Endothelial cell of hepatic sinusoid (primary cell): ENCODE results near the gene RERE.

Experiments used
- in situ Hi-C: cut with HindIII; loops from 2 replicates; pipeline ENCODE4 v1.10.0; 2017; ENCODE audit warnings: low sequenced_read_pairs

Gene RERE

DNA sequence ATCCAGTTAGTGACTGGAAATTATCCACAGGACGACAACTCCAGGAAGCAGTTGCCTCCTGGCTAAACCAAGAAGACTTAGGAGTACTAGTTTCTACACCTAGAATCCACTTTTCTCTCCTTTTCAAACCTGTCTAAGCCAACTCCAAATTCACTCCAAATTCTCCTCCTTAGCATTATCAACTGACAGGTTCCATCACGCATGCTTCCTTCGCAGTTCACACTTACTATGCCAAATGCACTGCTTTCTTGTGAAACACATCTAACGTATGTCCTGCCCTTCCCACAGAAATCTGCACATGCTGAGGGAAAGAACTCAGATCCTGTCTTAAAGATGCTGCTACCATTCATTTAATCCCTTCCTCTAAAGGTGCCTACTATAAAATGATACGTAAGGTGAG lies 225.9 kb downstream of the RERE start:
- in situ Hi-C loops, result no loop called here

DNA sequence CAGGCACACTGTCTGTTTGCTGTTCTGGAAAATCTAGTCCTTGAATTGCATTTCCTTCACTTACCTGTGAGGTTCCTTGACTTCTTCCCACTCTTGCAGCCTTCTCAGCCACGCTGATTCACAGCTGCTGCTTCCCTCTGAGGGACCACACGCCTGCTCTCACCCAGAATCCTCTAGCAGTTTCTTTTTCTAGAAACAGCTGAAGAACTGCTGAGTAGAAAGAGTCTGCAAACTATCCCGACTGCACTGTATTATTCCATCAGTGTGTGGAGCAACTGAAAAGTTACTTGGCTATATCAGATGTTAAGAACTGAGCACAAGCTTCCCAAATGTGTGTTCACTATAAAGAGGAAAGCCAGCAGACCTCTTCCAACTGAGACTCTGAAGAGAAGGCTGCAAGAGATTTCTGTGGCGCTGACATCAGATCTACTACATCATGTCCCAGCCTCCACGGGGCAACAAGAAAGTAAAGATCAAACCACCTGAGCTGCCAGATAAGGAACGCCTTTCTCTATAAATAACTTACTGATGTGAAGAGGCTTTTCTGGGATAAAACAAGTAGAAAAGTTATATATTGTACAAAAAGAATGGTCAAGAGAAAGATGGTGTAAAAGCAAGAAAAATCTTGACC lies 226.6 kb downstream of the RERE start:
- in situ Hi-C loops, result no loop called here

GRCh38 chr1:8589571-8589970 lies 227.9 kb downstream of the RERE start:
- in situ Hi-C loops, result no loop called here

GRCh38 chr1:8587784-8588183 lies 229.7 kb downstream of the RERE start:
- in situ Hi-C loops, result no loop called here

DNA sequence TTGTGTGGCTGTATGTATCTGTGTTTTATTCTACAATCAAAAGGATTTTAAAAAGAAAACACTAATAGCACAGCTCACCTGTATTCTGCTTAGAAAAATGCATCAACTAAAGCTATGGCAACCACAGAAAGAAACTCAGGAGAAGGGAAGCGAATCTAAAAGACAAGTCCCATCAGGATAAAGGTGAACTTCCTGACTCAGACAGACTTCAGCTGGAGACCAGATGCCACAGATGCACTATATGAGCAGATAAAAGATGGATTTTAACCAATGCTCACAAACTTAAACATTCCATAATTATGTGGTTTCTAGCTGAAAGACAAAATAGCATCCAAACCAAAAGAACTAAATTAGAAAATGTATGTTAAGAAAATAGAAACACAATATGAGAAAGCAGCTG lies 231.0 kb downstream of the RERE start:
- in situ Hi-C loops, result no loop called here

- in situ Hi-C loops, result no loop called here
Measured at GRCh38 chr1:8584316-8584715, 233.1 kb downstream of the RERE start.

DNA sequence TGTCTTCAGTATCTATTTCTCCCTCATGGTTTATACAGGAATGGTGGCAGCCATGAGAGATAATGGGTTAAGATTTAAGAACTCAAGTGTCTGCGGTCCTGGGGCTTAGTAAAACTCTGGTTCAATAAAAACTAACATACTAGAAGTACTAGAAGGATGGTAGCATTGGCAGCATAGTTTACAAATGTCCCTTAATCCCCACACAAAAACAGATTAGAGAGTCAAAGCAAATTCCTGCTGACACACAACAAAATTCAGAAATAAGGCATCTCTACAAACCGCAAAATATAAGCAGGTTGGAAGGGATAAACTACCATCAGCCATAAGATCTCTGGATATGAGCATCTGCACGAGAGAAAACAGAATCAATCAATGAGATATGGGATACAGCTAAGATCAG lies 234.4 kb downstream of the RERE start:
- in situ Hi-C loops, result no loop called here

- in situ Hi-C loops, result no loop called here
Measured at GRCh38 chr1:8580566-8580965, 236.9 kb downstream of the RERE start.

- in situ Hi-C loops, result no loop called here
Measured at GRCh38 chr1:8578936-8579335, 238.5 kb downstream of the RERE start.

DNA sequence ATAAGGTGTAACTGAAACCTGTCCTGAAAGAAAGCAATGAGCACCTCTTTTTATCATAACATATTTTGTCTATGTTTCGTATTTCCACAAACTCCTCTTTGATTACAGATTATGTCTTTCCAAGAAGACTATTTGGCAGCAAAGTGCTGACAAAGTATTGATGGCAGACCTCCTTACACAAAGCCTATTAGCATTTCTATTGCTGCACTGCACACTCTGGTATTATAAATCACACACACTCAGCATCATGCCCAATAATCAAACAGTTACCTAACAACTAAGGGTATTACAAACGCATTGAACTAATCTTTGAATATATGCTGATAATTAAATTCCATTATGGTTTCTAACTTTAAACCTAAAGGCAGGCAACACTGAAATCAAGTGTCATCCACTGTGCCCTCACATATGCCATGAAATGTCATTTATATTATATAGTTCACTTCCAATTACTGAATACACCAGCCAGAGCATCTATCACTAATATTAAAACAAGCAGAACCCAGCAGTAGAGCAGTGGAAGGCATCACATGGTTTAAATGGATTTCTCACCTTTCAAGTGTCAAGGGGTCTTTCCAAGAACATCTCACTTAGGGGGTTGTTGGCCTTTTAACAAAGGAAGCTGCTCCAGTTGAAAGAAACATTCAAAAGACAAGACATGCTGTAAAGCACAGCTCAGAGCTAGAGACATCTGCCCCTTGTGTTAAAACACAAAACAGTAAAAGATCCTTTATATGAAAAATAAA lies 239.1 kb downstream of the RERE start:
- in situ Hi-C loops, result no loop called here

DNA sequence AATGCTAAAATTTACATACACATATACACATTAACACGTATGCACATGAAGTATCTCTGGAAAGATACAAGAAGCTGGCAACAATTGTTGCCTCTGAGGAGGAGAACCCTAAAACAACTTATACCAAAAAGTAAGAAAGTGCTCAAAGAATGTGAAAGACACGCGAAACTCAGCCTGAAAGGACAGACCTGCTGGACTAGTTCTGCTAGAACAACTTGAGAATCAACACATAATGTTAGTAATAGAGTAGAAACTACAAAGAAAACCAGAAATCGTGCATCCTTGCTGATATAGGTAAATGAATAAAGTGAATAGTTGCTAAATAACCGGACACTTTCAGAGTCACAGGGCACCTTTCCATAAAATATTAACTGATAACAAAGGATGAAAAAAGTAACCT lies 242.5 kb downstream of the RERE start:
- in situ Hi-C loops, result loop anchor here (25.0 kb wide), 1 partner anchor 262 kb away; no protein-coding TSS in a partner anchor

GRCh38 chr1:8572106-8572505 lies 245.3 kb downstream of the RERE start:
- in situ Hi-C loops, result loop anchor here (25.0 kb wide), 1 partner anchor 265 kb away; no protein-coding TSS in a partner anchor

DNA sequence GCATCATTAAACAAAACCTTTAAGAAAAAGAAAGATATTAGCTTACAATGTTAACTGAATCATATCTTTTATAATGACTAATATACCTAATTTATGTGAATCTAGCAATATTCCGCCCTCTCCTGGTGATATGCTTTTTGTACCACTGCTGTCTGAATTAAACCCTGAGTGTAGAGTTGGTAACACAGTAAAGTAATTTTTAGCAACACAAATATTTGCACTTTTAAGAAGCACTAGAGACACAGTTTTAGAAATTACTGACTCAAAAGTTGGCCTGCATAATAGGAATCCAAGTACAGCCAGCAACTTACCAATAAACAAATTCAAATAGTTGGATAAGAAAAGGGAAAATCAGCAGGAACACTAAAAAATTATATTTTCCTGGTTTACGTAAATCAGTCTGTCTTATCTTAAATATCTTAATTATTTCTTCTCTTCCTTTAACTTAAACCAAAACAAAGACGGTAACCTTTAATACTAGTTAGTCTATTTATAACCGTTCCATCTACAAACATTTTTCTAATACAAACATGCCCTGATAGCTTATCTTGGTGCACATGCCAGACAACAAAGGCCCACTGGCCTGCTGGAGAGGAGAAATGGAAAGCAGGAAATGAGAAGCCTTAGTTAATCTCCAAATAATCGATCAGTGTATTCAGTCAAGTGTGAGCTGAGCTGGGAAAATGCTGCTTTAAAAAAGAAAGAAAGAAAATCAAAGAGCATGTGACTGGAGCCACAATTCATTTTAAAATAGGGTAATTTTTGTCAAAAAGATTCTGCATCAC lies 246.0 kb downstream of the RERE start:
- in situ Hi-C loops, result loop anchor here (25.0 kb wide), 1 partner anchor 266 kb away; no protein-coding TSS in a partner anchor

DNA sequence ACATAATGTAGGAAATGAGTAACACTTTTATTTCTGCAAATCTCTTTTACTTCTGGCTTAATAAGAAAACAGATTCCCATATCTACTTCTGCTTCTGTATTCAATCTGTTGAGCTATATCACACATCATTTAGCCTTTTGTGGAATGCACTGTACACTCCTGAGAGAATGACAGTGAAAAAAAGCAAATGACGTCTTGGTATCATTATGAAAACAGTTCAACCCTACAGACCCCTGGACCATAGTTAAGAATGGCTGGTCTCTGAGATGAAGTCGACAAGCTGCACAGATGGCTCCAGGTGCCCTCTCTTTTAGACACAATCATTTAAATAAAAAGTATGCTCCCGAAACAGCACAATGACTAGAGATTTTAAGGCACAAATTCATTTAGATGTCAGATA lies 247.0 kb downstream of the RERE start:
- in situ Hi-C loops, result loop anchor here (25.0 kb wide), 1 partner anchor 267 kb away; no protein-coding TSS in a partner anchor

DNA sequence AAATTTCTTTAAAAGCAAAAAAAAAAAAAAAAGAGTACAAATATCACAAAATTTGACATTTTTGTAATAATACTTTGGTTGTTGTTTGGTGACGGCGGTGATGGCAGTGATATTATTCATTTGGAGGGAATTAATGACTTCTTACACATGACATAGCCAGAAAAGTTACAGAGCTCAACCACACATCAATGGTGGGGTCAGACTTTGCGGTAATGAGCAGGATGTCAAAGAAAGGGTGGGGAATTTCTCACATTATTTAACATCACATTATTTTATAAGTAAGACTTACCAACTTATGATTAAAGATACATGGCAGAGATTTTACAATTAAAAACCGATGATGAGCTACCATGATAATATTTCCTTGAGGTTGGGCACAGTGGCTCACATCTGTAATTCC lies 248.2 kb downstream of the RERE start:
- in situ Hi-C loops, result loop anchor here (10.0 to 25.0 kb wide), 2 partner anchors 166 to 268 kb away; no protein-coding TSS in a partner anchor

DNA sequence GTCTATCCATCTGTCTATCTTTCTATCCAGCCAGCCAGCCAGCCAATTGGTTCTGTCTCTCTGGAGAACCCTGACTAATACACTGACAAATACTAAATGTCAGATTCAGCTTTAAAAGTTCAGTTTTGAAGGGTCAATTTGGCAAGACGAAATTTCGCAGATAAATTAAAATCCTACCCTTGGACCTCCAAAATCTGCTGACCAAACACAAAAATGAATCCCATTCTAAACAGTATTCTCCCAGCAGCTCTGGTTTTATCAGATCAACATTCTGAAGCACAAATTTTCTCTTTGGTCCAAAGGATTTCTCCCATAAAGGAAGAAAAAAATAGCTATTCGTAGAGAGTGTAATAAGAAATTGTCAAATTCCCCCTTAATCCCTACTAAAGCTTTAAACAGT lies 248.6 kb downstream of the RERE start:
- in situ Hi-C loops, result loop anchor here (10.0 to 25.0 kb wide), 2 partner anchors 166 to 268 kb away; no protein-coding TSS in a partner anchor

GRCh38 chr1:8567146-8567545 lies 250.3 kb downstream of the RERE start:
- in situ Hi-C loops, result loop anchor here (10.0 to 25.0 kb wide), 2 partner anchors 168 to 270 kb away; no protein-coding TSS in a partner anchor

- in situ Hi-C loops, result loop anchor here (10.0 to 25.0 kb wide), 2 partner anchors 169 to 271 kb away; no protein-coding TSS in a partner anchor
Measured at GRCh38 chr1:8565802-8566201, 251.6 kb downstream of the RERE start.

DNA sequence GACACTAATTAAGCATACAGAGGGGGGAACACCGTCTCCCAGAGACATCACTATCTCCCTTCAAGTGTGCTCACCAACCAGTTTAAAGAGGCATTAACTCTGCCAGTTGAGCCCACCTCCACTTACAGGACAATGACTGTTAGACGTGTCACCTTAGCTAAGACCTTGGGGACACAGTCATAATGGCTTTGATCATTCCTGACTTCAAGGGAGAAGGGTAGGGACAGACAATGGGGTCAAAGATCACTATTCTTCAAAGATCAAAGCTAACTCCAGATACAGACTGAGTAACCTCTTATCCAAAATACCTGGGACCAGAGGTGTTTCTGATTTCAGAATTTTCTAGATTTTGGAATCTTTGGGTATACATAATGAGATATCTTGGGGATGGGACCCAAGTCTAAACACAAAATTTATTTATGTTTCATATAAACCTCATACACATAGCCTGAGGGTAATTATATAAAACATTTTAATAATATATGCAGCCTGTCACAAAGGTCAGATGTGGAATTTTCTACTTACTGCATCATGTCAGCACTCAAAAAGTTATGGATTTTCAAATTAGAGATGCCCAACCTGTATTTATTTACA lies 253.4 kb downstream of the RERE start:
- in situ Hi-C loops, result loop anchor here (5.0 to 25.0 kb wide), 3 partner anchors 52 to 273 kb away; no protein-coding TSS in a partner anchor
